H1 (cell line): ENCODE results near the gene RABEPK. TPM values are rescaled to one million over a fixed set of nuclear protein-coding genes. Genes with fewer than 3 reads are reported as not detected.

Experiments used
- CBX8 ChIP-seq: fragments of 300-800, 300-1000 bp; sonication (generic); IDR thresholded peaks from 2 replicates; pipeline ENCODE4 v1.7.1; 2016; ENCODE audit warnings: low read depth, low read length, borderline replicate concordance
- CHD1 ChIP-seq: IDR thresholded peaks from 2 replicates; pipeline ENCODE4 v1.6.1; 2012; ENCODE audit warnings: low read depth, low read length, improper control_type of control experiment
- CHD7 ChIP-seq: fragments of 300-600 bp; sonication (generic); IDR thresholded peaks from 2 replicates; pipeline ENCODE4 v1.7.1; 2012; ENCODE audit warnings: low read length, moderate library complexity, mild to moderate bottlenecking, inconsistent platforms; ENCODE audit not compliant: insufficient replicate concordance
- EP300 ChIP-seq, 2 experiments: IDR thresholded peaks; 1 replicate in 1 of 2; 2 replicates in 1 of 2; pipeline ENCODE4 v1.6.1; 2011 to 2012; ENCODE audit warnings: low read depth in 2 of 2, low read length in 2 of 2, mild to moderate bottlenecking in 2 of 2, borderline replicate concordance in 1 of 2, inconsistent platforms in 1 of 2, moderate library complexity in 1 of 2
- GTF2F1 ChIP-seq: IDR thresholded peaks from 2 replicates; pipeline ENCODE4 v1.6.1; 2012; ENCODE audit warnings: low read depth, low read length, improper control_type of control experiment, borderline replicate concordance
- HDAC2 ChIP-seq, 2 experiments: fragments of 300-600 bp in 1 of 2; sonication (generic) in 1 of 2; IDR thresholded peaks; 2 replicates each; pipeline ENCODE4 v1.6.1; 2011 to 2012; ENCODE audit warnings: low read depth in 2 of 2, low read length in 2 of 2, mild to moderate bottlenecking in 2 of 2, moderate library complexity in 2 of 2, borderline replicate concordance in 1 of 2, inconsistent platforms in 1 of 2
- NRF1 ChIP-seq: IDR thresholded peaks from 2 replicates; pipeline ENCODE4 v1.6.1; 2011; ENCODE audit warnings: mild to moderate bottlenecking, low read depth, low read length, improper control_type of control experiment
- POU5F1 ChIP-seq: IDR thresholded peaks from 2 replicates; pipeline ENCODE4 v1.6.1; 2011; ENCODE audit warnings: low read depth, mild to moderate bottlenecking, low read length, moderate library complexity
- RNF2 ChIP-seq: fragments of 200-900, 300-1000 bp; sonication (generic); IDR thresholded peaks from 2 replicates; pipeline ENCODE4 v1.7.1; 2016; ENCODE audit warnings: borderline replicate concordance, low read depth, mild to moderate bottlenecking, antibody characterized with exemption, low read length; ENCODE audit not compliant: poor library complexity, severe bottlenecking; ENCODE audit errors: missing control alignments
- TEAD4 ChIP-seq: IDR thresholded peaks from 2 replicates; pipeline ENCODE4 v1.6.1; 2012; ENCODE audit warnings: low read depth, low read length, inconsistent platforms, mixed read lengths
- polyA plus RNA-seq, 7 experiments: library from polyadenylated mRNA; depleted of rRNA in 3 of 7; stranded (reverse) in 5 of 7; unstranded in 2 of 7; fragments of >200 nt in 5 of 7; fragments of 200-250 nt in 2 of 7; gene quantifications; 1 replicate in 5 of 7; 2 replicates in 1 of 7; 4 replicates in 1 of 7; pipeline versions ENCODE4 v1.2.1 to v1.2.3, GENCODE V29; 2011 to 2013; ENCODE audit warnings: missing spikeins in 2 of 7, mixed read lengths in 2 of 7
- total RNA-seq: library from RNA; stranded (reverse); fragmentation: NEBNext Ultra II Directional; extraction: Animal tissue kit (Norgen Biotek cat#: 25700); gene quantifications from 2 replicates; pipeline ENCODE4 v1.2.1, GENCODE V29; 2021

RABEPK gene
- total and polyA plus RNA-seq, 2 of the 8 experiments (the other 6 are each of a cell fraction or from before 2014, with no cell fraction given) = 26.3 to 34.3 TPM

GRCh38 chr9:125169895-125170294, 30.4 kb upstream of the RABEPK start (continued):
- no peak for TF ChIP-seq CHD7
- TF ChIP-seq NRF1 = no peak
- no peak for TF ChIP-seq CBX8
- no peak for TF ChIP-seq RNF2
- TF ChIP-seq TEAD4 = no peak
- TF ChIP-seq GTF2F1 = no peak
- no peak for TF ChIP-seq EP300 (IDR thresholded peaks at IDR 0.05; ENCODE audit: borderline replicate concordance in 1 of 2, low read depth in 2 of 2, low read length in 2 of 2)
- no peak for TF ChIP-seq HDAC2 (IDR thresholded peaks at IDR 0.05; ENCODE audit: borderline replicate concordance in 1 of 2, low read depth in 2 of 2, low read length in 2 of 2)
- TF ChIP-seq CHD1 = no peak
- TF ChIP-seq POU5F1 = no peak
- TF ChIP-seq, all 59 proteins: peak for 0
